Erythroblast (primary cell): ENCODE measurements around the gene UEVLD.

Source experiments
- GATA1 ChIP-seq: IDR thresholded peaks from 2 replicates; pipeline ENCODE4 v1.6.1; 2011; ENCODE audit warnings: low read depth, mild to moderate bottlenecking, control low read depth, low read length, moderate library complexity
- POLR2A ChIP-seq: IDR thresholded peaks from 2 replicates; pipeline ENCODE4 v1.6.1; 2011; ENCODE audit warnings: mild to moderate bottlenecking, low read length

GRCh38 chr11:18632841-18633240, 44.3 kb upstream of the UEVLD start:
- TF ChIP-seq POLR2A (no peak), GATA1 (no peak)
